ENCODE data around the gene SCGB1C2.

SCGB1C2 gene

DNA sequence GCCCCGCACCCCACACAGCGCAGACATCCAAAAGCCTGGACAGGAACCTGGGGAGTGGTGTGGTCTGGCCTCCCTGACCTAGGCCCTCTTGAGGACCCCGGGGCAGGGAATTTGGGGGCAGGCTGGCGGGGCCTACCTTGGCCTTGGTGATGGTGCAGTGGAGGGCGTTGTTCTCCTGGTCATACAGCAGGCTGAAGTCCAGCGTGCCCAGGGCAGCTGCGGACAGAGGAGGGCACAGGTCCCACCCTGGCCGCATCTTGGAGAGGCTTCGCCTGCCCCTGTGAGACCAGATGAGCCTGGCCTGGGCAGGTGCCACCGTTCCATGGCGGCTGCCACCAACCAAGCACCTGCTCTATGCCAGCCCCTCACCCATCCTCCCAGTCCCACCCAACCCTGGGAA lies 35.0 kb downstream of the SCGB1C2 start:
- no peak for DNase-seq (ENCODE audit: low spot score)

DNA sequence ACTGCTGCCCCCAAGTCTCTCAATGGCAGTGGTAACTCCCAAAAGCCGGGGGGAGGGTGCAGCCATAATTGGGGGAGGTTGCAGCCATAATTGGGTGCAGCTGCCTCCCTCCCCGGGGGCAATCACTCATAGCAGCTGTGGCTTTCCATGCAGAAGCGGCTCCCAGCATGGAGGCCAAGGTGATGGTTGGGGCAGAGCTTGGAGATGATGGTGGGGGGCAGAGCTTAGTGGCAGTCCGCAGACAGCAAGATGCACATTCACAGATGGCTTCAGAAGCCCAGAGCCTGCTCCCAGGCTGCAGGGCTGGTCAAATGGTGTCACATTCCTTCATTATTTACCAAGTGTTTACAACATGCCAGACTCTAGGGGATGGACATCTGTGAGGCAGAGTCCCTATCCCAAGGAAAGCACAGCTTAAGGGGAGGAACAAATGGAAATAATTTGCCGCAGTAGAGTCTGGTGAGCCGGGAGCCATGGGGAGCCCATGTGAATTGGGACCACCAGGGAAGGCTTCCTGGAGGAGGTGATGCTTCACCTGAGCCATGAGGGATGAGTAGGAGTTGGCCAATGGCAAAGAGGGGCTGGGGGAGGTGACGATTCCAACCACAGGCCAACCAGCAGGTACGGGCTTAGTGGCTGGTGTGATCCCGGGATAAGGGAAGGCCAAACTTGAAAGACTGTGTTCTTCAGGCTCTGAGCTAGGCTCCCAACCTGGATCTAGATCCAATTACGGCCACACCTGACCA lies 36.0 kb downstream of the SCGB1C2 start:
- no peak for DNase-seq (ENCODE audit: low spot score)

DNA sequence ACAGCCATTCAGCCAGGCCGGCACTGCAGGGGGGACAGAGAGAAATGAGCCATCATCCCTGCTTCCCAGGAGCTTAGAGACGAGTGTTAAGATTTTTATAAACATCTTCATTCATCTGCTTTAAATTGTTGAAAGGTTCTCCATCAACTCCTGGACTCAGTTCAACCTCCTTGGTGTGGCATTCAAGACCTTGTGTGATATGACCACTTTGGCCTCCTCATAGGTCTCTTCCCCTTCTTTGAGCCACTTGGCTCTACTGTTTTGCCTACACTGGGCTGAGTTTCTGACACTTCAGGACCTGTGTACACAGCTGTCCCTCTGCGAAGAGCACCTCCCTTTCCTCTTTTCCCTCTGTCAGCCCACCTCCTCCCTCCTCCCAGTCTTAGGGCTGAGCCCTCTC lies 39.8 kb downstream of the SCGB1C2 start:
- DNase-seq (ENCODE audit: low spot score), result no peak

DNA sequence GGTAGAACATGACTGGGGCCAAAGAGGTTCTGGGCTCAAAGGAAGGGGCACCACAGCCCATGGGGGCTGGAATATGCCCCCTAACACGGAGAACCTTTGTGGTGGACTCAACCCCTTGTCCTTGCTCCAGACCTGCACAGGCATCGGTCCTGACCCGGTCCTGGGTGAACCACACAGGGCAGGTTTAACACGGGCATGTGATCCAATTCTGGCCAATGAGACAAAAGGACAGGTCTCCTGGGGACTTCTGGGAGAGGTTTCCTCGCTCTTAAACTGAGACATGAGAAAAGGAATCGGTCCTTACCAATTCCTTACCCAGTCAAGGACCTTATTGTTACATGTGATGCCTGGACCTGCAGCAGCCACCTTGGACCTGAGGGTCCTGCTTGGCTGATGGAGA lies 40.4 kb downstream of the SCGB1C2 start:
- DNase-seq (ENCODE audit: low spot score), result no peak

DNA sequence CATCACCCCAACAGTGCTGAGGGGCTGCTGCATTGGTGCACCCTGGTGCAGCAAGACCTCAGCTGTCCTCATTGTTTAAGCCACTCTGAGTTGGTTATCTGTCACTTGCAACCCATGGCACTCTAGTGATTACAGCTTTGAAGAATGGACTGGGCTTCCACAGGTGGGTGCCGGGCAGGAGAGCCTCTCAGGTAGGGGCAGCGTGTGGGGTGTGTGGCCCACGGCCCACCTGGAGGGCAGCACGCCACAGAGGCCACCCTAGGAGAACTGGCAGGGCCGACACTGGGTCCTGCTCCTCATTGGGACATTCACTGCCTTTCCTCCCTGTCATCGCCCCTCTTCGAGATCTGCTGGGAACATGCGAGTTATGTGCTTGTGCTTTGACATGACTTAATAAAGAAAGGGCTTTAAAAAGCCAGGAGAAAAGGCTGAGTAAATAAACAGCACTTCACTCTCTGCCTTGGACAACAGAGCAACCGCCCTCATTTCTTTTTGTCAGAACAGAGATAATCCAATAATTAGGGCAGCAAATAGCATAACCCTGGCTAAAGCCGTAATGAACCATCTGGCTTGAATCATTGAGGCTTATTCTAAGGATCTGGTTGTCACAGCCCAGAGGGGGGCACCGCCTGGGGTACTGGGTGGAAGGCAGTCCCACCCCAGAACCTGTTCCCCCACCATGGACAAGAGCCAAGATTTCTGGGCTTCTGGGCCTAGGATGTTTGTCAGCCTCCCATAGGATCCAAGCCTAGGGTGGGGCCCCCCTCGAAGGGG lies 41.1 kb downstream of the SCGB1C2 start:
- DNase-seq (ENCODE audit: low spot score), result no peak

DNA sequence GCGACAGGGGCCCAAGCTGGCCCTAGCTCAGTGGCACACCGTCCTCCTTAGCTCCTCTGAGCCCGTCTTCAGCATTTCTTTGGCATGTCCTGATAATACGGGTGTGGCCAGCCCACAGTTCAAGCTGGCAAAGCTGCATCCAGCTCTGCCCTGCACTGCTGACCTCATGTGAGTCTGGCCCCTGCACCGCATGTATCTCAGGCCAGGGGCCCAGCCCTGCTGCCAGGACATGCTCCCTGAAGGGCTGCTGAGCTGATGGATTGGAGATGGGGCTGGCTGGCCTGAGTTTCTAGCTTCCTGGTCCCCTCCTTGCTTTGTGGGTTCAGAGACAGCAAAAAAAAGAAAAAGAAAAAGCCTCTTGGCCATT lies 41.7 kb downstream of the SCGB1C2 start:
- no peak for DNase-seq (ENCODE audit: low spot score)

DNA sequence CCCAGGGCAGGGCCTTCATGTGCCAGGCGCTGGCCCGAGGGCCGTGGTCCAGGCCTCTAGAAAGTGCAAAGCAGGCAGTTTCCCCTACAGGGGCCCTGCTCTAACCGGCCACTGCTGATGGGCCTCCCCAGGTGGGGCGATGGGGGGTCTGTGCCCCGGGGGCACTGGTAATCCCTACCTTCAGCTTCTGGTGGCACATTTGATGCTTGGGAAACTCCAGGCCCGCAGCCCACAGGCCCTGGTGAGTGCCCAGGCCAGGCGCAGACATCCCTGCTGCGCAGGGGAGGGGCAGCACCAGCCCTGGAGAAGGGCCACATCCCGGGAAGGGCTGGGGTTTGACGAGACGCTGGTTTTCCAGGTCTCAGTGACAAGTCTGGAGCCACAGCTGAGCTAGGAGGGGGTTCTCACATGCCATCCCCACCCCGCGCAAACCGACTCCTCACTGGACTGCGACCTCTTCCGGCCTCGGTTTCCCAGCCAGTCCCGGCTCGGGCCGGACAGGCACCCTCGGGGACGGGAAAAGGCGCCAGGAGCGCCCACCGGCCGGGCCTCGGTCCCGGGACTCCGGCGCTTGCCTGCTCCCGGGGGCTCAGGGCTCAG lies 42.5 kb downstream of the SCGB1C2 start:
- no peak for DNase-seq (ENCODE audit: low spot score)

DNA sequence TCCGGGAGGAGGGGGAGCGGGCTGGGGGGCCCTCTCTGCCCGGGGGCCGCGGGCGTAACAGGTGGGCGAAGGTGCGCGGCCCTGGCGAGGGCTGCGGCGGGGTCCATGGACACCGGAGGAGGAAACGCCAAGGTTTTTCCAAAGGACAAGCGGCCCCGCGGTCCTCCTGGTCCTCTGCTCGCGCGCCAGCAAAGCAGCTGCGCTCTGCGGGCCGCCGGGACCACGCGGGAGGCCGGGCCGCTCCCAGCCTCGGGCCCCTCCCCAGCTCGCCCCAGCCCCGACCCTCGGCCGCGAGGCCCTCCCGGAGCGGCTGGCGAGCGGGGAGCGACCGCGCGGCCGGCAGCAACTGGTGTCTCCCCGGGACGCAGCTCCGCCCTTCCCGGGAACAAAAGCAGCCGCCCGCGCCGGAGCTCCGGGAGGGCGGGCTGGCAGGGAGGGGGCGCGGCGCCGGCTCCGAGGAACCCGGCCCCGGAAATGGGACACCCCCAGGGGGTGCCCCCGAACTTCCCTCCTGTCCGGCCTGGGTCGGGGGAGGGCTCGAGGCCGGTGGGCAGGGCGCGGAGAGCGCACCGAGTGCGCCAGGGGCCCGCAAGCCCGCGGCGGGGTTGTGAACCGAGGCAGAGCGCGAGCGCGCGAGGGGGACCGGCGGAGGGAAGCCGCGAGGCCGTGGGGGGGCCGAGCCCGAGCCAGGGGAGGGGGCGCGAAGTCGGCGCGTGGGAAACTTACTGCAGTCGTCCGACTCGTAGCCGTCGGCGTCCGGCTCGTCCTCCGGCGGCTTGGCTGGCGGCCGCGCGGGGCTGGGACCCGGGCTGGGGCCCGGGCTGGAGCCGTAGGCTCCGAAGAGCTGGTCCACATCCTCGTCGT lies 43.2 kb downstream of the SCGB1C2 start:
- DNase-seq (ENCODE audit: low spot score), result no peak

DNA sequence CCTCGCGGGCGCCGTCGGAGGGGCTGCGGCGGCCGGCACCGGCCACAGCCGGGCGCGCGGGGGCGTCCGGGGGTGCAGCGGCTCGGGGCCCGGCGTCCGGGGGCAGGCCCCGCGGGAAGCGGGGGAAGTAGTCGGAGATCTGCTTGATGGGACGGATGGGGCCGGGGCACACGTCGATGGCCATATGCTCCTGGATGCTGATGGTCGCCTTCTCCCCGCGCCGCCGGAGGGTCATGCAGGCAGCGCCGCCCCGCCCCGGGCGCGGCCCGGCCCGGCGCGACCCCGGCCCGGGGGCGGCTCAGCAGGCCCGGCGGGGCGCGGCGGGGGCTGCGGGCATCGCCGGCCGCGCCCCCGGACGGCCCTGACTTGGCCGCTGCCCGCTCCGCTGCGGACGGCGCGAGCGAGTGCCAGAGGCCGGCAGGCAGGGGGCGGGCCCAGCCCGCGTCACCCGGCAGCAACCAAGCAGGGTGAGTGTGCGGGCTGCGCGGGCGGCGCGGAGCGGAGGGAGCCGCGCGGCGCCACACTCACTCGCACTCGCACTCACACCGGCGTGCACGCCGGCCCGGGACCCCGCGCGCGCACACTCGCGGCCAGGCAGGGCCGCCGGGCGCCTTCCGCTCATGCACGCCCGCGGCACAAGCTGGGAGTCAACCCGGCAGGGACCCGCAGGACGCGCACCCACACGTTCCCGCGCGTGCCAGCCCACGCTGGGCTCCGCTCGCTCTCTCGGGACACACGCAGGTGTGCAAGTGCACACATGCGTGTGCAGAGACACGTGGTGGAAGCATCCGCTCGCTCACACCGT lies 44.1 kb downstream of the SCGB1C2 start, which contains the start of gene DOC2B:
Gene DOC2B, minus strand, starts transcription at position 406 of the 805 bp plus-strand sequence. Its CDS starts 171 bp downstream, at position 235.
- no peak for DNase-seq (ENCODE audit: low spot score)

DNA sequence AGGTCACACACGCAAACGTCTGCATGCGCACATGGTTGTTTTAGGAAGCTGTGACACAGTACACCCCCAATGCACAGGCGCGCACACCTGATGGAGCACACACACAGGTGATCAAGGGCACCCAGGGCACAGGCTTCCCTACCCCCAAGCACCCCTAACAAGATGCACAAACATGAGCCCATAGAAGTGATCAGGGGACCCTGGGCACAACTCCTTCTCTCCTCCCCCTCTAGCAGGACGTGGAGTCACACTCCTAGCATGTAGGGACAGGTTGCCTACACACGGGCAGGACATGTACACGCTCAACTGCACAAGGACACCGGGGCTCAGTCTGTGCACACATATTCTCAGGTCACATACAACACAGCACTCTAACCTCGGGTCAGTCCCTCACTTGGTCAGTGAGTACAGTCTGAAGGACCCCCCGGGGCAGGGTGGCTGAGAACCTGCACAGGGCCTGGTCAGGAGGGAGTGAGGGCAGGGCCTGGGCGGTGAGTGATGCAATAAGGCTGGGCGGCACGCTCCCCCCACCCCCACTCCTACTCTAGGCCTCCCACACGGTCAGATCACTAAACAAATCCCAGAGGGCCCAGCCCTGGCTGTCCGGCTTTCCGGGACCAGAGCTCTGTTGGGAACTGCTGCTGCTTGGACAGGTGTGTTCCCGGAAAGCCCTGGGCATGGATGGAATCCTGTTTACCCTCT lies 44.8 kb downstream of the SCGB1C2 start:
- no peak for DNase-seq (ENCODE audit: low spot score)

DNA sequence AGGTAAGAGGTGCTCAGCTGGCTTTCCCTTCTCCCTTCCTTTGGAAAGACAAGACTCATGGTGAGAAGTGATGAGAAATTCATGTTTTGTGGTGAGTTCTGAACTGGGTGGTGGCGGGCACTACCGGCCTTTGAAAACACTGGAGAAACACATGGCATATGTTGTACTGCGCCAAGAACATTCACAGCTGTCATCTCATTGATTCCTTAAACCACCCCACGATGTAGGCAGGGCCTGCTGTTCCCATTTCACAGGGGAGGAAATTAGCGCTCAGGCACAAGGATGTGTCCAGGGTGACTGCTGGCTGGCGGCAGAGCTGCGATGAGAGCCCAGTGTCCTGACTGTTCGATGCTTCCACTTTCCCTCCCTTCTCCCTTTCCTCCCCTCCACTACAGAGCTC lies 45.7 kb downstream of the SCGB1C2 start:
- no peak for DNase-seq (ENCODE audit: low spot score)

DNA sequence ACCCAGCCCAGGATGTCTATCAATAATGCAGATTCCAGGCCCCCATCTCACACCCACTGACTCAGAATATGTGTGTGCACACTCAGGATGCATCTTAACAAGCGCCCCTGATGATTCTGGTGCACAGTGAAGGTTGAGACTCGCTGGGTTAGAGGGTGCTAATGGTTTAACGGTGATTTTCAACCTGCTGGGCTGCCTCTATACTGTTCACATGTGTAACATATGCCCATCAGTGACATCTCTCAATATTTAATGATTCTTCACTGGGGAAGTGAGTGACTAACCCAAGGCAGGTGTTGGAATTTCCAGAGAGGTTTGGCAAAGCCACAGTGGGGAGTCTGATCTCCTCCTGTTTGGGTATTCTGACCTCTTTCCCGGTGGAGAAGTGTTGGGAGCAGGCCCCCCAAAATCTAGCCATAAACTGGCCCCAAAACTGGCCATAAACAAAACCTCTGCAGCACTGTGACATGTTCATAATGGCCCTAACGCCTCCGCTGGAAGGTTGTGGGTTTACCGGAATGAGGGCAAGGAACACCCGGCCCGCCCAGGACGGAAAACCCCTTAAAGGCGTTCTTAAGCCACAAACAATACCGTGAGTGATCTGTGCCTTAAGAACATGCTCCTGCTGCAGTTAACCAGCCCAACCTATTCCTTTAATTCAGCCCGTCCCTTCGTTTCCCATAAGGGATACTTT lies 48.2 kb downstream of the SCGB1C2 start:
- no peak for DNase-seq (ENCODE audit: low spot score)

DNA sequence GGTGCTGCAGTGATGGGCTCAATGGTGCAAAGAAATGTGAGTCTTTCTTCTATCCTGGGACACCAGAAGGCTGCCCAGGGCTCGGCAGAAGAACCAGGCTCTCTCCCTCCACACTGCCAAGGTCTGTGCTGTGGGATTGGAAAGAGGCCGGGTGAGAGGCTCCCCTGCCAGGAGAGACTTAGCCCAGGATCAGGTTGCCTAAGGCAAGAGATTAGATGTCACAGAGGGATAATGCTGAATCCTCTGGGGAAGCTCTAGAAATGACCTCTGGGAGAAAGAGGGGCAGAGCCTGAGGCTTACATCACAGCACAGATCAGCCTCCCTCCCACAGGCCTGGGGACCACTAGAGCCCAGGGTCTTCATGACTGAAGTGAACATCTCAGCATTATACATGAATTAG lies 49.8 kb downstream of the SCGB1C2 start:
- DNase-seq (ENCODE audit: low spot score), result no peak

Data from hematopoietic multipotent progenitor cell treated with erythropoietin and hydrocortisone succinate and interleukin-3 and kit ligand, for 17 days (in vitro differentiated cells).